ENCODE data around the gene MNDA.

DNA sequence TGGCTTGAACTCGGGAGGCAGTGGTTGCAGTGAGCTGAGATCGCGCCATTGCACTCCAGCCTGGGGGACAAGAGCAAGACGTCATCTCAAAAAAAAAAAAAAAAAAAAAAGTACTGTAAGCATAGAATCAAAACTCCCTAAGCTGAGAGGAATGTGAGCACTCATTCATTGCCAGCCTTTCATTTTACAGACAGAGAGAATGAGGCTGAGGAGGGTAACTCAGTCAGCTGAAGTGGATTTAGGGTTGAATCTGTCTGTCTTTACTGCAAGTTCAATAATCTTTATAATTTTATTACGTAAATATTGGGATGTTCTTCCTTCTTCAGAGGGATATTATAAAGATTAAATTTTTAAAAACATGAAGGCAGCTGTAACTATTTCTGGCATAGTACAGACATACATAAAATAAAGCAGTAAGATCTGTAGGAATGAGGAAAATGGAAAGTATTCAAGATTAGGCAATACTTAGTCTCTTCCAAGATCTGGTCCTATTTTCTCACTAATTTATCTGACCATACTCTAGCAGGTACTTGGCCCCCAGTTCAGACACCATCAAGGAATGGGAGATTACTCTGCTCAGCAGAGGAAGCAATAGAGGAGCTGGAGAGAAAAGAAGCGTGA is 24.1 kb upstream of the MNDA start:
- no peak for TF ChIP-seq POLR2A (IDR thresholded peaks at IDR 0.05)
- TF ChIP-seq, protein P1, sequence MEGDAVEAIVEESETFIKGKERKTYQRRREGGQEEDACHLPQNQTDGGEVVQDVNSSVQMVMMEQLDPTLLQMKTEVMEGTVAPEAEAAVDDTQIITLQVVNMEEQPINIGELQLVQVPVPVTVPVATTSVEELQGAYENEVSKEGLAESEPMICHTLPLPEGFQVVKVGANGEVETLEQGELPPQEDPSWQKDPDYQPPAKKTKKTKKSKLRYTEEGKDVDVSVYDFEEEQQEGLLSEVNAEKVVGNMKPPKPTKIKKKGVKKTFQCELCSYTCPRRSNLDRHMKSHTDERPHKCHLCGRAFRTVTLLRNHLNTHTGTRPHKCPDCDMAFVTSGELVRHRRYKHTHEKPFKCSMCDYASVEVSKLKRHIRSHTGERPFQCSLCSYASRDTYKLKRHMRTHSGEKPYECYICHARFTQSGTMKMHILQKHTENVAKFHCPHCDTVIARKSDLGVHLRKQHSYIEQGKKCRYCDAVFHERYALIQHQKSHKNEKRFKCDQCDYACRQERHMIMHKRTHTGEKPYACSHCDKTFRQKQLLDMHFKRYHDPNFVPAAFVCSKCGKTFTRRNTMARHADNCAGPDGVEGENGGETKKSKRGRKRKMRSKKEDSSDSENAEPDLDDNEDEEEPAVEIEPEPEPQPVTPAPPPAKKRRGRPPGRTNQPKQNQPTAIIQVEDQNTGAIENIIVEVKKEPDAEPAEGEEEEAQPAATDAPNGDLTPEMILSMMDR (IDR thresholded peaks at IDR 0.05) = no peak
